T1000 (cell line): Measurements from ENCODE around the gene POLR2F.

ENCODE experiments used
- DNase-seq: peaks from one replicate; lab custom pipeline; 2025; ENCODE audit warnings: mixed read lengths; lab: John Stamatoyannopoulos, UW

POLR2F gene

GRCh38 chr22:37953437-37954179 is at the start of gene POLR2F, which contains the start of gene C22orf23:
Gene POLR2F (plus strand): TSS chr22:37953699. CDS start chr22:37953788, 89 bp downstream.
Gene C22orf23 (minus strand): TSS chr22:37953601. CDS start chr22:37953149, 452 bp downstream.
- DNase-seq = peak; percentile 85

GRCh38 chr22:37904572-37905533 is 48.6 kb upstream of the POLR2F start:
- DNase-seq = peak; percentile 82

GRCh38 chr22:37905534-37906363 is 47.8 kb upstream of the POLR2F start, which contains the start of gene MICALL1:
Gene MICALL1 (plus strand): TSS chr22:37906297. CDS start chr22:37906423, 126 bp downstream.
- DNase-seq = peak; percentile 28

- no peak for DNase-seq
These were observed 47.0 kb upstream of the POLR2F start for GRCh38 chr22:37906364-37907008.

- DNase-seq = no peak
These were observed 46.2 kb upstream of the POLR2F start for GRCh38 chr22:37907036-37907954.

GRCh38 chr22:37909766-37910165 is 43.7 kb upstream of the POLR2F start:
- DNase-seq = no peak

GRCh38 chr22:37910890-37911672 is 42.4 kb upstream of the POLR2F start:
- DNase-seq = no peak

GRCh38 chr22:37911697-37912096 is 41.8 kb upstream of the POLR2F start:
- no peak for DNase-seq

- no peak for DNase-seq
These were observed 41.3 kb upstream of the POLR2F start for GRCh38 chr22:37912171-37912570.

GRCh38 chr22:37913233-37913721 is 40.2 kb upstream of the POLR2F start:
- no peak for DNase-seq

- DNase-seq = no peak
These were observed 37.2 kb upstream of the POLR2F start for GRCh38 chr22:37916311-37916710.

GRCh38 chr22:37917874-37918548 is 35.5 kb upstream of the POLR2F start:
- no peak for DNase-seq

- no peak for DNase-seq
These were observed 34.8 kb upstream of the POLR2F start for GRCh38 chr22:37918580-37919270.

- no peak for DNase-seq
These were observed 33.4 kb upstream of the POLR2F start for GRCh38 chr22:37920126-37920525.

GRCh38 chr22:37922191-37922590 is 31.3 kb upstream of the POLR2F start:
- DNase-seq = no peak

GRCh38 chr22:37923927-37924326 is 29.6 kb upstream of the POLR2F start:
- no peak for DNase-seq

- no peak for DNase-seq
These were observed 29.0 kb upstream of the POLR2F start for GRCh38 chr22:37924386-37925065.
